GM23338 (cell line): ENCODE data around the gene RPL28. TPM values are rescaled to one million over a fixed set of nuclear protein-coding genes. Genes with fewer than 3 reads are reported as not detected.

Source experiments
- ATAC-seq: fragments of 200-7000 bp; cut with Tn5 transposase; 3 replicates; pipeline ENCODE4 v1.9.1; 2020
- DNase-seq: peaks from one replicate; pipeline ENCODE4 v3.0.0-alpha.2; 2015; ENCODE audit warnings: low spot score
- H2AFZ ChIP-seq: fragments of 200-600 bp; sonication (generic); 2 replicates; pipeline ENCODE4 v1.8.0; 2016; ENCODE audit warnings: antibody characterized with exemption, mild to moderate bottlenecking, moderate library complexity
- H3F3A ChIP-seq: fragments of 200-600 bp; sonication (generic); replicated peaks from 2 replicates; pipeline ENCODE4 v1.8.0; 2017; ENCODE audit warnings: antibody characterized with exemption, mixed run types, low read depth
- H3K27ac ChIP-seq: fragments of 200-600 bp; sonication (generic); 2 replicates; pipeline ENCODE4 v1.6.1; 2016; ENCODE audit warnings: low read depth
- H3K27me3 ChIP-seq: fragments of 200-600 bp; sonication (generic); 2 replicates; pipeline ENCODE4 v1.8.0; 2016; ENCODE audit warnings: mild to moderate bottlenecking, mixed run types, moderate library complexity; ENCODE audit not compliant: insufficient read depth
- H3K36me3 ChIP-seq: fragments of 200-600 bp; sonication (generic); 2 replicates; pipeline ENCODE4 v1.8.0; 2016; ENCODE audit warnings: mild to moderate bottlenecking; ENCODE audit not compliant: insufficient read depth
- H3K4me1 ChIP-seq: fragments of 200-600 bp; sonication (generic); 2 replicates; pipeline ENCODE4 v1.8.0; 2016; ENCODE audit warnings: mild to moderate bottlenecking, moderate library complexity; ENCODE audit not compliant: insufficient read depth
- H3K4me2 ChIP-seq: fragments of 200-600 bp; sonication (generic); 2 replicates; pipeline ENCODE4 v1.7.1; 2017; ENCODE audit warnings: mixed run types
- H3K4me3 ChIP-seq: fragments of 200-600 bp; sonication (generic); 2 replicates; pipeline ENCODE4 v1.6.1; 2016; ENCODE audit warnings: mixed run types
- H3K79me2 ChIP-seq: fragments of 200-600 bp; sonication (generic); replicated peaks from 2 replicates; pipeline ENCODE4 v1.8.0; 2017; ENCODE audit warnings: mild to moderate bottlenecking; ENCODE audit not compliant: insufficient read depth
- H3K9me2 ChIP-seq: fragments of 200-600 bp; sonication (generic); 2 replicates; pipeline ENCODE4 v1.8.0; 2017; ENCODE audit not compliant: insufficient read depth
- H4K20me1 ChIP-seq: fragments of 200-600 bp; sonication (generic); replicated peaks from 2 replicates; pipeline ENCODE4 v1.8.0; 2017; ENCODE audit warnings: mild to moderate bottlenecking; ENCODE audit not compliant: insufficient read depth
- H3K27ac Mint-ChIP-seq: 2 replicates; pipeline ENCODE4 v1.8.0; 2020; ENCODE audit warnings: inconsistent platforms, mild to moderate bottlenecking, moderate library complexity, mixed read lengths
- H3K27me3 Mint-ChIP-seq: 3 replicates; pipeline ENCODE4 v1.8.0; 2022; ENCODE audit warnings: low read depth, mild to moderate bottlenecking, moderate library complexity, mixed read lengths, inconsistent platforms; ENCODE audit not compliant: insufficient read depth, poor library complexity
- H3K36me3 Mint-ChIP-seq: 3 replicates; pipeline ENCODE4 v1.8.0; 2021; ENCODE audit warnings: low read depth, mild to moderate bottlenecking, inconsistent platforms, moderate library complexity, mixed read lengths
- H3K4me1 Mint-ChIP-seq: 3 replicates; pipeline ENCODE4 v1.8.0; 2020; ENCODE audit warnings: mild to moderate bottlenecking, inconsistent platforms, mixed read lengths
- H3K4me3 Mint-ChIP-seq: 3 replicates; pipeline ENCODE4 v1.8.0; 2021; ENCODE audit warnings: moderate library complexity, mild to moderate bottlenecking, inconsistent platforms, mixed read lengths
- H3K9me3 Mint-ChIP-seq: 3 replicates; pipeline ENCODE4 v1.8.0; 2020; ENCODE audit warnings: moderate library complexity, mild to moderate bottlenecking, inconsistent platforms, mixed read lengths
- CTCF ChIP-seq, 2 experiments: fragments of 200-600 bp in 1 of 2; sonication (generic) in 1 of 2; conservative IDR thresholded peaks; 2 replicates each; pipeline versions ENCODE4 v1.5.1 to v1.6.1; 2016 to 2017; ENCODE audit warnings: antibody characterized with exemption in 2 of 2, low read depth in 2 of 2, mild to moderate bottlenecking in 2 of 2, moderate library complexity in 1 of 2
- EZH2 ChIP-seq: fragments of 200-600 bp; sonication (generic); IDR thresholded peaks from one replicate; pipeline ENCODE4 v1.8.0; 2017; ENCODE audit warnings: antibody characterized with exemption, mild to moderate bottlenecking, low read depth; ENCODE audit not compliant: unreplicated experiment
- JUNB ChIP-seq: IDR thresholded peaks from one replicate; pipeline ENCODE4 v1.6.1; 2016; ENCODE audit warnings: antibody characterized with exemption; ENCODE audit not compliant: unreplicated experiment
- NANOG ChIP-seq: IDR thresholded peaks from 2 replicates; pipeline ENCODE4 v1.6.1; 2016; ENCODE audit warnings: antibody characterized with exemption, borderline replicate concordance
- POLR2AphosphoS5 ChIP-seq: IDR thresholded peaks from 2 replicates; pipeline ENCODE4 v1.6.1; 2016; ENCODE audit warnings: antibody characterized with exemption, low read depth
- REST ChIP-seq: IDR thresholded peaks from one replicate; pipeline ENCODE4 v1.6.1; 2018; ENCODE audit warnings: antibody characterized with exemption; ENCODE audit not compliant: unreplicated experiment
- STAT1 ChIP-seq: IDR thresholded peaks from one replicate; pipeline ENCODE4 v1.6.1; 2016; ENCODE audit warnings: antibody characterized with exemption; ENCODE audit not compliant: unreplicated experiment
- ZNF114 ChIP-seq: fragments of 250-450 bp; sonication (Bioruptor Pico); IDR thresholded peaks from 2 replicates; pipeline ENCODE4 v1.5.0; 2020; ENCODE audit warnings: mild to moderate bottlenecking, moderate library complexity
- ZNF331 ChIP-seq: fragments of 250-450 bp; sonication (Bioruptor Pico); IDR thresholded peaks from 2 replicates; pipeline ENCODE4 v1.5.0; 2020; ENCODE audit warnings: low read depth, mild to moderate bottlenecking, moderate library complexity
- ZNF462 ChIP-seq: fragments of 250-450 bp; sonication (Bioruptor Pico); IDR thresholded peaks from 2 replicates; pipeline ENCODE4 v1.5.0; 2020; ENCODE audit warnings: mild to moderate bottlenecking, moderate library complexity
- polyA plus RNA-seq: library from polyadenylated mRNA; unstranded; fragments of >200 nt; fragmentation: Nextera tagmentation; extraction: Ambion mirVana; gene quantifications from 2 replicates; pipeline ENCODE4 v1.2.1, GENCODE V29; 2016
- total RNA-seq: library from RNA; depleted of rRNA; stranded (reverse); fragments of >200 nt; shearing (Covaris generic); gene quantifications from 2 replicates; pipeline ENCODE4 v1.2.3, GENCODE V29; 2014

RPL28 gene
- total and polyA plus RNA-seq, 2 experiments from 2014 or later = 737 to 1,528 TPM

- H3K9me3 Mint-ChIP-seq = peaks cover 2% of the 10 kb centered on the region; the same call in 2 of the 3 replicates
- H3K9me2 ChIP-seq = no peaks in the 10 kb centered on the region
- no peaks in the 10 kb centered on the region; the same call in 2 of the 3 replicates for H3K36me3 Mint-ChIP-seq
- peaks cover 44% of the 10 kb centered on the region for H3K27me3 Mint-ChIP-seq
- no peak overlapping the region for H2AFZ ChIP-seq
- no peak overlapping the region for H3K27ac Mint-ChIP-seq
- ATAC-seq (no peak), DNase-seq (peak; percentile 49)
- H3F3A ChIP-seq = peaks cover 9% of the 10 kb centered on the region
- H3K4me2 ChIP-seq = no peak overlapping the region
- H3K79me2 ChIP-seq = no peaks in the 10 kb centered on the region
- TF ChIP-seq ZNF114 (CRISPR knock-in tag) (no peak), REST (no peak), NANOG (no peak), ZNF331 (CRISPR knock-in tag) (no peak), JUNB (no peak), CTCF (conservative IDR thresholded peaks at IDR 0.05; ENCODE audit: low read depth in 2 of 2) (no peak), POLR2AphosphoS5 (no peak), ZNF462 (no peak), EZH2 (no peak), STAT1 (no peak)
- H3K27me3 ChIP-seq = peaks cover 52% of the 10 kb centered on the region
- no peaks in the 10 kb centered on the region for H4K20me1 ChIP-seq
- peaks cover 12% of the 10 kb centered on the region; the same call in 1 of the 2 replicates for H3K4me1 ChIP-seq
- no peak overlapping the region for H3K27ac ChIP-seq
- H3K4me3 Mint-ChIP-seq = no peak overlapping the region; the same call in 2 of the 3 replicates
- no peak overlapping the region for H3K4me3 ChIP-seq
- no peaks in the 10 kb centered on the region for H3K36me3 ChIP-seq
- H3K4me1 Mint-ChIP-seq = peaks cover 14% of the 10 kb centered on the region
Measured at GRCh38 chr19:55436847-55437246, 51.1 kb downstream of the RPL28 start.
